GM18868 (cell line): ENCODE measurements around the gene TUBGCP3.
"Not testable (repeated sequence)": the region's sequence is repeated elsewhere in the genome, so short reads cannot be mapped to it uniquely, and the experiment has no call there.

Experiments used
- ATAC-seq: cut with Tn5 transposase; IDR thresholded peaks from one replicate; pipeline ENCODE4 v1.9.1; 2021; ENCODE audit warnings: mild to moderate bottlenecking, moderate library complexity; ENCODE audit not compliant: unreplicated experiment

Gene TUBGCP3

GRCh38 chr13:112531263-112531794 lies 56.6 kb downstream of the TUBGCP3 start:
- no peak for ATAC-seq

GRCh38 chr13:112530861-112531260 lies 57.1 kb downstream of the TUBGCP3 start:
- no peak for ATAC-seq

GRCh38 chr13:112529216-112529615 lies 58.7 kb downstream of the TUBGCP3 start:
- no peak for ATAC-seq

GRCh38 chr13:112526146-112526853 lies 61.7 kb downstream of the TUBGCP3 start:
- ATAC-seq, result no peak

GRCh38 chr13:112525356-112525945 lies 62.5 kb downstream of the TUBGCP3 start:
- no peak for ATAC-seq

- no peak for ATAC-seq
These were observed 65.4 kb downstream of the TUBGCP3 start for GRCh38 chr13:112522578-112522977.

- ATAC-seq, result no peak
These were observed 66.8 kb downstream of the TUBGCP3 start for GRCh38 chr13:112521073-112521685.

- ATAC-seq, result no peak
These were observed 68.4 kb downstream of the TUBGCP3 start for GRCh38 chr13:112519517-112520060.

- no peak for ATAC-seq
These were observed 71.7 kb downstream of the TUBGCP3 start for GRCh38 chr13:112516218-112516617.

- no peak for ATAC-seq
These were observed 74.2 kb downstream of the TUBGCP3 start for GRCh38 chr13:112513761-112514160.

GRCh38 chr13:112510987-112511685 lies 76.8 kb downstream of the TUBGCP3 start:
- ATAC-seq, result no peak

- ATAC-seq, result no peak
These were observed 77.8 kb downstream of the TUBGCP3 start for GRCh38 chr13:112510002-112510780.

- no peak for ATAC-seq
These were observed 78.8 kb downstream of the TUBGCP3 start for GRCh38 chr13:112509190-112509589.

- no peak for ATAC-seq
These were observed 81.9 kb downstream of the TUBGCP3 start for GRCh38 chr13:112506046-112506445.

GRCh38 chr13:112496166-112496565 lies 91.8 kb downstream of the TUBGCP3 start:
- no peak for ATAC-seq

- ATAC-seq, result no peak
These were observed 92.5 kb downstream of the TUBGCP3 start for GRCh38 chr13:112495465-112495864.

GRCh38 chr13:112489199-112489598 lies 98.8 kb downstream of the TUBGCP3 start:
- ATAC-seq, result no peak

- ATAC-seq, result not testable (repeated sequence)
These were observed 99.5 kb downstream of the TUBGCP3 start for GRCh38 chr13:112488343-112489050.

- ATAC-seq, result no peak
These were observed 100.8 kb downstream of the TUBGCP3 start for GRCh38 chr13:112487127-112487517.
